HG03139 (cell line): ENCODE data around the gene JUND.

Experiments
- ATAC-seq: cut with Tn5 transposase; IDR thresholded peaks from one replicate; pipeline ENCODE4 v1.9.1; 2021; ENCODE audit not compliant: unreplicated experiment

Gene JUND

GRCh38 chr19:18271433-18271841, 10.0 kb downstream of the JUND start:
- no peak for ATAC-seq

- ATAC-seq, result no peak
Observed at GRCh38 chr19:18270326-18270725, 11.1 kb downstream of the JUND start.

GRCh38 chr19:18269070-18269723, 12.2 kb downstream of the JUND start:
- no peak for ATAC-seq

- no peak for ATAC-seq
Observed at GRCh38 chr19:18266771-18267686, 14.4 kb downstream of the JUND start.

GRCh38 chr19:18265582-18265981, 15.8 kb downstream of the JUND start:
- ATAC-seq, result no peak

GRCh38 chr19:18264971-18265540, 16.4 kb downstream of the JUND start:
- ATAC-seq, result no peak

DNA sequence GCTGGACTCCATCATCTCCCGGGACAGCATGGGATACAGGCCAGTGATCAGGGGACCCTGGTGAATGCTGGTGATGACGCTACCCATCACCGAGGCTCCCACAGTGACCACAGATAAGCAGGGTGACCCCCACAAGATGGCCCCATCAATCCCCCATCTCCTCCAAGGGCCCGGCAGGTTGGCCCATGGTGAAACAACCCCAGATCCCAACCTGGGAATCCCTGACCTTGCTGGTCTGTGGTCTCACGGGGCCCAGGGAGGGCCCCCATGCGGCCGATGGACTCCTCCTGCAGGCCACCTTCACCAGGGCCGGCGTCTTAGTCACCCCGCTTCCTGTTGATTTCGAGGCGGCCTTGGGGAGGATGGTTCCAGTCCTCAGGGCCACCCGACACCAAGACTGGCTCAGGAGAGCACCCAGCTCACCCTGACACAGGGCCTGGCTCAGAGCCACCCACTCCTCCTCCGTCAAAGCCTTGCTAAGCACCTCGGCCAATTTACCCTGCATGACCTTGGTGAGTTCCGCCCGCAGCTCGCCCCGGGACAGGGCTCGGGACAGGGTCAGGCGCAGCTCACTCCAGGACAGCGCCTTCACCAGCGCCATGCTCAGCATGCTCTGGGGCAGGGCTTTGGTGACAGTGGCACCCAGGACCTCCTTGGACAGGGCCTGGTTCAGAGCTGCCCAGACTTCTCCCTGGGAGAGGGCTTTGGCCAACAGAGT, 17.1 kb downstream of the JUND start:
- no peak for ATAC-seq

DNA sequence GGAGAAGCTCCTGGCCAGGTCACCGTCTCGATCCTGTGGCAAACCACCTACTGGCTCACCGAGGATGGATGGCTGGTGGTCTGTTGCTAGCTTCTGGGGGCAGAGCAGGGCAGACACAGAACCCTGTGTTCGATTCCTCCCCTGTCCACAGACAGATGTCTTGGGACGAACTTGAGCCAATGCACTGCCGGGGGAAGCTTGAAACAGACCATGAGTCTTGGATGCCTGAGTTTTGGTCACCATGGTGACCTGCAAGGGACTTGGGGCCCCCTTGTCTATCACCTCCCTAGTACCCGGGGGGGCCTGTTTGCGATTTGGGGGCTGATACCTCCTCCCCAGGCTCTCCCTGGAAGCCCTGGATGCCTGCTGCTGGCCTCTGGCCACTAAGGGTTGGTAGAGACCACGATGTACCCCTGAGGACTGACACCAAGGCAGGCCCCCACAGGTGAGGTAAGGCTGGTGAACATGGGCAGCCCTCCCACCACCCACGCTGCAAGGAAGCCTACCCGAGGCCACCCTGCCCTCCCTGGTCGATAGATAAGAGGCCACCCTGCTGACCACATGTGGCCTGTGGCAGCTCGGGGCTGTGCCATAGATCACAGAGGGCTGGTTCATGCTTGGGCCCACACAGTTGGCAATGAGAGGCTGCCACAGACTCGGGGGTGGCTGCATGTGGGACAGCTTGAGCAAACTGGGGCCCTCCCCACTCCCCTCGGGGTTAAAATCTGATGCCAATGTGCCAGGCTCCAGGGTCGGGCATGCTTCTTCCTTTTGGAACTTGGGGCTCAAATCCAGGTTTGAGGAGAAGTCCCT, 17.9 kb downstream of the JUND start:
- no peak for ATAC-seq

DNA sequence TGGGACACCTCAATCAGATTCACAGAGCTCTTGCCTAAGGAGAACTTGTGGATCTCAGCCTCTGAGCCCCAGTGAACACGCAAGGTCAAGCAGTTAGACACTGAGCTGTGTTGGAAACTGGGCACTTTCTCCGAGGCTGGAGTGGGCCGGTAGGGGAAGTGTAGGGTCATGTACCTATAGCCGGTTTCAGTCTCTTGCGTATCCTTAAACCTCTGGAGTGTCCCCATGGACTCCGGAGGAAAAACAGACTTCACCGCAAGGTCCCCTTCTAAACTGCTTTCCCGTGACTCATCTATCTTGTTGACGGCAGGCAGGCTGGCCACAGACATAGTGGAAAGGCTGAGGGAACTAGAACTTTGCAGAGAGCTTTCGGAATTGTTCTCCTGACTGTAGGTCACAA, 18.5 kb downstream of the JUND start:
- no peak for ATAC-seq

GRCh38 chr19:18262144-18262543, 19.3 kb downstream of the JUND start:
- no peak for ATAC-seq

GRCh38 chr19:18261474-18261873, 19.9 kb downstream of the JUND start:
- no peak for ATAC-seq

GRCh38 chr19:18259893-18260292, 21.5 kb downstream of the JUND start:
- no peak for ATAC-seq

DNA sequence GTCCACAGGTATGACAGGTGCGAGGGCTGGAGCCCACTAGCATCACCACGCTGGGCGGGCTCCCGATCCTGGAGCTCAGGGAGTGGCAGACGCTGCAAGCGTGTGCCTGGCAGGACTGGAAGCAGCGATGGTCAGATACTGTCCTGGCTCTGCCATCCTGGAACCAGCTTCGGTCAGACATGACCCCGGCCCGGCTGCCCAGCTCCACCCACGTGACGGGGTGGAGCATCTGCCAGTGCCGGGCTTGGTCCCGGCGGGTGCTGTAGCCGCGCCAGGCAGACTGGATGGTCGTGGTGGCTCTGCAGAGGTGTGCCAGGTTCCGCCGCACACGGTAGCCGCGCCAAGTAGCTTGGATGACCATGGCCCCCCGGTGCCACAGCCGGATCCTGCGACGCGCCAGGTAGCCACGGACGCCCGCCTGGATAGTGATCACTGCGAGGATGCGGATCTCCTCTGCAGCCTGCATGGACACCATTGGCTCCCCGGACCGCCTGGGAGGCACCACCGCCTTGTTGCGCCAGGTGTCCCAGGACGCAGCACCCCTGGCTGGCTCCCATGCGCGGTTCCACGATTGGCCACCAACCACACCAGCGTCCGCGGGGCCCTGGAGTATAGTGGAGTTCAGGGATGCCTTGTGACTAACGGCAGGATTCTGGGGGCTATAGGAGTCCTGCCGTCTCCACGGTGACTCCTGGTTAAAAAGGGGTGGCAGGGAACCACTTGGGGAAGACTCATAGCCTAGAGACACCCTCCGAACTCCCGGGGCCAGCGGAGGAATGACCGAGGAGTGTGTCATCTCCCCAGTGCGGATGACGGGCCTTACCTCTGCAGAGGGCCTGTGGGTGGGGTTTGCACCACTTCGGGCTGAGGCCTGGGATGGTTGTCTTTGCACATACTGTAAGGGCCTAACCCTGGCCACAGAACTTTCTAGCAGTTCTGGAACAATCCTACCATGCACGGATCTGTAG, 23.6 kb downstream of the JUND start:
- ATAC-seq, result no peak

DNA sequence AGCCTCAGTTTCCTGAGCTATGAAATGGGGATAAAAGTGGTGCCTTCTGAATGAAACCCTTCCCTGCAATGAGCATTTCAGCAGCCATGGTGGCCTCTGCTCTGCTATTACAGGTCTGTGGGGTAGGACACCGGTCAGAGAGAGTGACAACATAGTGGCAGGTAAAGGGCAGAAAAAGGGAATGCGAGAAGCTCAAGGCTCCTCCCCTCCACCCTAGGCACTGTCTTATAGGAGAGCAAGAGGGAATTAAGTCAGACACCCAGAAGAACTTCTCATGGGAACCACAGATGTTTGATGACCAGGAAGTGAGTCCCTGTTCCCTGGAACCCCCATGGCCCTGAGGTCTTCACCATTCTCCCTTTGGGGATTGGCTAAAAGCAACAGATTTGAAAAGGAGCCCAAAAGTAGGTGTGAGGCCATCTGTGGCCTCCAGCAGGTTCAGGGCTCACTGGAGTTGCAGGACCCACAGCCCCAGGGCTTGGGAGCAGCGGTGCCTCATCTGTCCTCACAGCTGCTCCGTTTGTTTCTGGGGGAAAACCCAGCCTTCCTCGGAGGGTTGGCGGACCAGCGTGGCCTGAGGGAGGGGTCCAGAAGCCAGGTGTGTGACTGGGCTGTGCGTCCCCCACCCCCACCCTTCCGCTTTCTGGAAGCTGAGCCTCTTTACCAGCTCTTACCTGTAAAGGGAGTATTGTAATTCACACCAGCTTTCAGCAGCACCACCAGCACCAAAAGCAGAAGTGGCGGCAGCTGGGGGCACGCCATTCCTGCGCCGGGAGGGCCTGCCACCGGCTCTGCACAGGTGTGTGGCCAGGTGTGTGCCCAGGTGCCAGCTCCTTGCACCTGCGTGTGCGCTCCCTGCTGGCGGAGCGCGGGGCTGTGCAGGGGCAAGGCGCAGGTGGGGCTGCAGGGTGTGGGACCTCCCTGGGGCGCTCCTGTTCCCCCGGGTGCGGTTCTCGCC, 26.6 kb downstream of the JUND start:
- ATAC-seq, result no peak

GRCh38 chr19:18253716-18254115, 27.7 kb downstream of the JUND start:
- ATAC-seq, result no peak

- ATAC-seq, result no peak
Observed at GRCh38 chr19:18253130-18253529, 28.3 kb downstream of the JUND start.

DNA sequence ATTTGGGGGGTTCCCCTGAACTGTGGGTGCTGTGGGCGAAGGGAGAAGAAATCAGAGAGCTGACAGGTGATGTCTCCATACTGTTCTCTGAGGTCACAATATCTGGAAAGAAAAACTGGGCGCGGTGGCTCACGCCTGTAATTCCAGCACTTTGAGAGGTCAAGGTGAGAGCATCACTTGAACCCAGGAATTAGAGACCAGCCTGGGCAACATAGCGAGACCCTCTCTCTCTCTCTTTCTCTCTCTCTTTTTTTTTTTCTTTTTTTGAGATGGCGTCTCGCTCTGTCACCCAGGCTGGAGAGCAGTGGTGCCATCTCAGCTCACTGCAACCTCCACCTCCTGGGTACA, 29.1 kb downstream of the JUND start:
- no peak for ATAC-seq

GRCh38 chr19:18251587-18252369, 29.6 kb downstream of the JUND start:
- no peak for ATAC-seq
